Stimulated activated naive CD8-positive, alpha-beta T cell treated with anti-CD3 and anti-CD28 coated beads, Interleukin-15, Interleukin-2, amounts not matched to agents 100 U/mL and 50 U/mL, for 24 hours (primary cell): ENCODE results near the gene IPCEF1.
"Not testable (repeated sequence)": the region's sequence is repeated elsewhere in the genome, so short reads cannot be mapped to it uniquely, and the experiment has no call there.

Experiments
- ATAC-seq: fragments of 150-1000 bp; cut with Tn5 transposase; one replicate; pipeline ENCODE4 v1.10.0; 2021
- DNase-seq: peaks from one replicate; pipeline ENCODE4 v3.0.0; 2021

IPCEF1 gene

GRCh38 chr6:154245506-154245905 is 111.1 kb downstream of the IPCEF1 start:
- ATAC-seq (no peak), DNase-seq (no peak)

- ATAC-seq (no peak), DNase-seq (no peak)
These were observed 112.5 kb downstream of the IPCEF1 start for GRCh38 chr6:154243793-154244750.

- ATAC-seq (no peak), DNase-seq (no peak)
These were observed 113.8 kb downstream of the IPCEF1 start for GRCh38 chr6:154242617-154243357.

- ATAC-seq, result no peak
- no peak for DNase-seq
These were observed 115.0 kb downstream of the IPCEF1 start for GRCh38 chr6:154241581-154241980.

GRCh38 chr6:154241061-154241460 is 115.5 kb downstream of the IPCEF1 start:
- peak; percentile 30 for ATAC-seq
- not testable (repeated sequence) for DNase-seq

- DNase-seq (peak; percentile 44), ATAC-seq (peak; percentile 77)
These were observed 117.2 kb downstream of the IPCEF1 start for GRCh38 chr6:154239392-154239791.

- ATAC-seq (no peak), DNase-seq (no peak)
These were observed 117.8 kb downstream of the IPCEF1 start for GRCh38 chr6:154238831-154239230.

GRCh38 chr6:154236646-154237301 is 119.8 kb downstream of the IPCEF1 start:
- ATAC-seq (no peak), DNase-seq (no peak)

- DNase-seq (no peak), ATAC-seq (no peak)
These were observed 122.4 kb downstream of the IPCEF1 start for GRCh38 chr6:154234019-154234772.

- DNase-seq, result no peak
- ATAC-seq, result no peak
These were observed 123.2 kb downstream of the IPCEF1 start for GRCh38 chr6:154233383-154233782.

GRCh38 chr6:154232013-154232910 is 124.3 kb downstream of the IPCEF1 start:
- DNase-seq, result no peak
- ATAC-seq, result peak; percentile 78

- DNase-seq (no peak), ATAC-seq (no peak)
These were observed 125.5 kb downstream of the IPCEF1 start for GRCh38 chr6:154230910-154231595.

GRCh38 chr6:154230393-154230792 is 126.2 kb downstream of the IPCEF1 start:
- DNase-seq (no peak), ATAC-seq (no peak)

GRCh38 chr6:154229786-154230185 is 126.8 kb downstream of the IPCEF1 start:
- peak; percentile 75 for ATAC-seq
- peak; percentile 64 for DNase-seq

GRCh38 chr6:154228521-154228905 is 128.1 kb downstream of the IPCEF1 start:
- ATAC-seq (no peak), DNase-seq (no peak)

- DNase-seq (no peak), ATAC-seq (no peak)
These were observed 128.6 kb downstream of the IPCEF1 start for GRCh38 chr6:154227862-154228520.

- ATAC-seq (no peak), DNase-seq (no peak)
These were observed 130.1 kb downstream of the IPCEF1 start for GRCh38 chr6:154226461-154226860.

- DNase-seq, result no peak
- ATAC-seq, result peak; percentile 41
These were observed 133.3 kb downstream of the IPCEF1 start for GRCh38 chr6:154223296-154223695.

GRCh38 chr6:154222716-154223115 is 133.9 kb downstream of the IPCEF1 start:
- ATAC-seq, result no peak

GRCh38 chr6:154219250-154219649 is 137.4 kb downstream of the IPCEF1 start:
- DNase-seq (no peak), ATAC-seq (no peak)

More at GRCh38 chr6:154222716-154223115, 133.9 kb downstream of the IPCEF1 start:
- DNase-seq, result no peak
